A673 (cell line): ENCODE results near the gene FRMD4A.

ENCODE experiments used
- EZH2 ChIP-seq: fragments of 200-600 bp; sonication (generic); IDR thresholded peaks from 2 replicates; pipeline ENCODE4 v1.6.1; 2017; ENCODE audit warnings: borderline replicate concordance, low read depth, mild to moderate bottlenecking, mixed read lengths, antibody characterized with exemption, low read length; ENCODE audit not compliant: poor library complexity, severe bottlenecking
- TF ChIP-seq, protein P1 (sequence below): fragments of 300-800, 200-600 bp; sonication (generic); conservative IDR thresholded peaks from 2 replicates; pipeline ENCODE4 v1.5.1; 2017; ENCODE audit warnings: low read depth, mild to moderate bottlenecking, antibody characterized with exemption, low read length, moderate library complexity, mixed read lengths

DNA sequence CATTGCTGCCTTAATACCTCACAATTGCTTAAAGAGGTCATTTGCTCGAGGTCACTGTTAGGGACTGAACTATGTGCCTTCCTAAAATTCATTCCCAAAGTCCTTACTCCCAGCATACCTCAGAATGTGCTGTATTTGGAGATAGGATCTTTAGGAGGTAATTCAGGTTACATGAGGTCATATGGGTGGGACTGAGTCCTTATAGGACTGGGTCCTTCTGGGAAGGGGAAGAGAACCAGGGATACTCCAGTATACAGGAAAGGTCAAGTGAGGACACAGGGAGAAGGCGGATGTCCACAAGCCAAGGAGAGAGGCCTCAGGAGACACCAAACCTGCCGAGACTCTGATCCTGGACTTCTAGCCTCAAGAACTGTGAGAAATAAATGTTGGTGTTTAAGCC, 490.7 kb downstream of the FRMD4A start:
- TF ChIP-seq, protein P1, sequence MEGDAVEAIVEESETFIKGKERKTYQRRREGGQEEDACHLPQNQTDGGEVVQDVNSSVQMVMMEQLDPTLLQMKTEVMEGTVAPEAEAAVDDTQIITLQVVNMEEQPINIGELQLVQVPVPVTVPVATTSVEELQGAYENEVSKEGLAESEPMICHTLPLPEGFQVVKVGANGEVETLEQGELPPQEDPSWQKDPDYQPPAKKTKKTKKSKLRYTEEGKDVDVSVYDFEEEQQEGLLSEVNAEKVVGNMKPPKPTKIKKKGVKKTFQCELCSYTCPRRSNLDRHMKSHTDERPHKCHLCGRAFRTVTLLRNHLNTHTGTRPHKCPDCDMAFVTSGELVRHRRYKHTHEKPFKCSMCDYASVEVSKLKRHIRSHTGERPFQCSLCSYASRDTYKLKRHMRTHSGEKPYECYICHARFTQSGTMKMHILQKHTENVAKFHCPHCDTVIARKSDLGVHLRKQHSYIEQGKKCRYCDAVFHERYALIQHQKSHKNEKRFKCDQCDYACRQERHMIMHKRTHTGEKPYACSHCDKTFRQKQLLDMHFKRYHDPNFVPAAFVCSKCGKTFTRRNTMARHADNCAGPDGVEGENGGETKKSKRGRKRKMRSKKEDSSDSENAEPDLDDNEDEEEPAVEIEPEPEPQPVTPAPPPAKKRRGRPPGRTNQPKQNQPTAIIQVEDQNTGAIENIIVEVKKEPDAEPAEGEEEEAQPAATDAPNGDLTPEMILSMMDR, result no peak
- no peak for TF ChIP-seq EZH2
